OCI-LY3 (cell line): ENCODE data around the gene WDR38.

Experiments used
- EZH2phosphoT487 ChIP-seq: fragments of 200-600 bp; shearing (Covaris generic); IDR thresholded peaks from 2 replicates; pipeline ENCODE4 v1.6.1; 2018; ENCODE audit warnings: antibody characterized with exemption, mixed run types, low read depth
- TF ChIP-seq, protein P1 (sequence below): fragments of 200-600, 300-600 bp; sonication (generic); IDR thresholded peaks from 2 replicates; pipeline ENCODE4 v1.5.1; 2014; ENCODE audit warnings: antibody characterized with exemption, low read length, low read depth

DNA sequence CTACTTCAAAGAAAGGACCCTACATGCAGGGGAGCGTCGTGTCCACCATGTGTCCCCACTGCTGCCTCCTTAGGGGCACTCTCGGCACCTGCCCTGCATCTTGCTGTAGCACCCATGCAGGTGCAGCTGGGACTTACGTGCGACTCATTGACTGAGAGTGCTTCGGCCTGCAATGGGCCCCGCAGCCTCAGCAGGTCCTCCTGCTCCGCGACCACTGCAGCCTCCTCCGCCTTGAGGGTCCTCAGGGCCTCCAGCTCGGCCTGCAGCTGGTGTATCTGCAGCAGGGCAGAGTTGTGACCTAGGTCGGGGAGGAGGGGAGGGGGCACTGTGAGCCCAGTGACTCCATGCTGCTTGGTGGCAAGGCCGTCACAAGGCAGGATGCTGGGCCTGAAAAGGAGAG lies 35.7 kb downstream of the WDR38 start:
- TF ChIP-seq, protein P1, sequence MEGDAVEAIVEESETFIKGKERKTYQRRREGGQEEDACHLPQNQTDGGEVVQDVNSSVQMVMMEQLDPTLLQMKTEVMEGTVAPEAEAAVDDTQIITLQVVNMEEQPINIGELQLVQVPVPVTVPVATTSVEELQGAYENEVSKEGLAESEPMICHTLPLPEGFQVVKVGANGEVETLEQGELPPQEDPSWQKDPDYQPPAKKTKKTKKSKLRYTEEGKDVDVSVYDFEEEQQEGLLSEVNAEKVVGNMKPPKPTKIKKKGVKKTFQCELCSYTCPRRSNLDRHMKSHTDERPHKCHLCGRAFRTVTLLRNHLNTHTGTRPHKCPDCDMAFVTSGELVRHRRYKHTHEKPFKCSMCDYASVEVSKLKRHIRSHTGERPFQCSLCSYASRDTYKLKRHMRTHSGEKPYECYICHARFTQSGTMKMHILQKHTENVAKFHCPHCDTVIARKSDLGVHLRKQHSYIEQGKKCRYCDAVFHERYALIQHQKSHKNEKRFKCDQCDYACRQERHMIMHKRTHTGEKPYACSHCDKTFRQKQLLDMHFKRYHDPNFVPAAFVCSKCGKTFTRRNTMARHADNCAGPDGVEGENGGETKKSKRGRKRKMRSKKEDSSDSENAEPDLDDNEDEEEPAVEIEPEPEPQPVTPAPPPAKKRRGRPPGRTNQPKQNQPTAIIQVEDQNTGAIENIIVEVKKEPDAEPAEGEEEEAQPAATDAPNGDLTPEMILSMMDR = no peak
- no peak for TF ChIP-seq EZH2phosphoT487
